HG02678 (cell line): ENCODE measurements around the gene ACAD11.

ENCODE experiments used
- ATAC-seq: cut with Tn5 transposase; IDR thresholded peaks from one replicate; pipeline ENCODE4 v1.9.1; 2021; ENCODE audit warnings: mild to moderate bottlenecking, moderate library complexity; ENCODE audit not compliant: unreplicated experiment

The ACAD11 gene

DNA sequence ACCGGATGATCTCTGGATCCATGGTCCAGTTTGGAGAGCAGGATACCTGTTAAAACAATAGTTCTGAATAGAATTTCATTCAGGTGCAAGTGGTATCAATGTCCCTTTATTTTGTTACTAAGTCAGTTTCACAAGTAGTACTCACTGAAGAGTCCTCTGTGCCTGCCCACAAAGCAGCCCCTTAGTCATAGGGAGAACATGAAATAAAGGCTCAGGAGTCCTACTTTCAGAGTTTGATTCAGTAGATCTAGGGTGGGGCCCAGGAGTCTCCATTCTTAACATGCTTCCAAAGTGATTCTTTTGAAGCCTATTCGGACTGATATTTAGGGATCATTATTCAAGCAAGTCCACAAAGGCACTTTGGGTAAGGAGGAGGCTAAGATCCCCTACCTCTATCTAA is 142.3 kb downstream of the ACAD11 start:
- no peak for ATAC-seq

GRCh38 chr3:132513057-132513456 is 146.6 kb downstream of the ACAD11 start:
- no peak for ATAC-seq

DNA sequence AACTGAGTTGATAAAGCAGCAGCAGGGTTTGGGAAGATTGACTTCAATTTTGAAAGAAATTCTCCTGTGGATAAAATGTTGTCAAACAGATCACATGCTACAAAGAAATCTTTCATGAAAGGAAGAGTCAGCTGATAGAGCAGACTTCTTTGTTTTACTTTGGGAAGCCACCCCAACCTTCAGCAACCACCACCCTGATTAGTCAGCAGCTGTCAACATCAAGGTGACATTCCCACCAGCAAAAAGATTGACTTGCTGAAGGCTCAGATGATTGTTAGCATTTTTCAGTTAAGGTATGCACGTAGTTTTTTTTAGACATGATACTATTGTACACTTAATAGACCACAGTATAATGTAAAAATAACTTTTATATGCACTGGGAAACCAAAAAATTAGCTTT is 150.1 kb downstream of the ACAD11 start:
- no peak for ATAC-seq

DNA sequence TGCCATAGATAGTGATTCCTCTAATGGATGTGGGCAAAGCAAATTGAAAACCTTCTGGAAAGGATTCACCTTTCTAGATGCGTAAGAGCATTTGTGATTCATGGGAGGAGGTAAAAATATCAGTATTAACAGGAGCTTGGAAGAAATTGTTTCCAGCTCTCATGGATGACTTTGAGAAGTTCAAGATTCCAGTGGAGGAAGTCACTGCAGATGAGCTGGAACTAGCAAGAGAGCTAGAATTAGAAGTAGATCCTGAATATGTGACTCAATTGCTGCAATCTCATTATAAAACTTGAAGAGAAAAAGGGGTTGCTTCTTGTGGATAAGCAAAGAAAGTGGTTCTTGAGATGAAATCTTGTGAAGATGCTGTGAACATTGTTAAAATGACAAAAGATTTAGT is 150.5 kb downstream of the ACAD11 start:
- ATAC-seq, result no peak
